ENCODE data around the gene TSFM.

- TF ChIP-seq POLR2A (IDR thresholded peaks at IDR 0.05), result no peak
- TF ChIP-seq CTCF (IDR thresholded peaks at IDR 0.05), result no peak
Observed at GRCh38 chr12:57821474-57822214, 39.1 kb downstream of the TSFM start.
